ENCODE measurements around the gene ZDHHC11. TPM values are rescaled to one million over a fixed set of nuclear protein-coding genes. Genes with fewer than 3 reads are reported as not detected.

The ZDHHC11 gene
- 10 to 100 TPM; 14.6 to 34.9 TPM for total RNA-seq
- 10 to 100 TPM; 20.9 to 37.1 (median 25.8) TPM for polyA plus RNA-seq (ENCODE audit: insufficient read length in 6 of 6)
- long read RNA-seq, donor 1, partial matches to known transcripts = 0 of 1 reads
- long read RNA-seq, donor 1, other reads (novel, unspliced or antisense) = 0 of 1 reads
- long read RNA-seq, donor 2 = 0 reads
- long read RNA-seq, donor 3, partial matches to known transcripts = 0 of 1 reads
- long read RNA-seq, donor 3, other reads (novel, unspliced or antisense) = 0 of 1 reads
- long read RNA-seq, donor 4, partial matches to known transcripts = 0 of 2 reads
- long read RNA-seq, donor 4, other reads (novel, unspliced or antisense) = 2 of 2 reads
- long read RNA-seq, donor 5, partial matches to known transcripts = 0 of 1 reads
- long read RNA-seq, donor 5, other reads (novel, unspliced or antisense) = 0 of 1 reads
- long read RNA-seq, donor 6 = 0 reads
- long read RNA-seq, donor 7 = 0 reads
- long read RNA-seq, donor 8, partial matches to known transcripts = 0 of 1 reads
- long read RNA-seq, donor 8, other reads (novel, unspliced or antisense) = 0 of 1 reads
- long read RNA-seq, donor 9 = 0 reads
- long read RNA-seq, donor 10, partial matches to known transcripts = 0 of 2 reads
- long read RNA-seq, donor 10, other reads (novel, unspliced or antisense) = 2 of 2 reads
- long read RNA-seq, donor 11 = 0 reads
- long read RNA-seq, donor 12 = 0 reads

- H3K36me3 ChIP-seq = no peaks in the 10 kb centered on the region
- H3K27me3 ChIP-seq = peaks cover 6 to 25% of the 10 kb centered on the region in 2 donors
- DNase-seq = peak in 3 of 4 donors; percentile 45 to 92 (median 73)
- no peaks in the 10 kb centered on the region for H3K9me3 ChIP-seq
- peak; percentile 94 for ATAC-seq
- H3K4me3 ChIP-seq = peak within 1 kb of the TSS; percentile 11 to 35
- H3K27ac ChIP-seq = no peak within 1 kb of the TSS
- no peaks in the 10 kb centered on the region for H3K4me1 ChIP-seq
- TF ChIP-seq CTCF (IDR thresholded peaks at IDR 0.05) = no peak
- intact Hi-C loops (cut with DNase I) = no loop called here
Observed at GRCh38 chr5:850511-851006, at the start of gene ZDHHC11. Gene ZDHHC11, minus strand, starts transcription at chr5:850986. Its CDS starts 384 bp downstream, at chr5:850602.

- no peak for ATAC-seq
- Histone ChIP-seq H3K36me3 (peaks cover 0 to 27% of the 10 kb centered on the region in 2 donors), H3K27me3 (no peaks in the 10 kb centered on the region), H3K4me3 (peak overlapping the region in 1 of 2 donors; percentile 82), H3K27ac (no peak overlapping the region), H3K9me3 (no peaks in the 10 kb centered on the region), H3K4me1 (peaks cover 5 to 30% of the 10 kb centered on the region in 2 donors)
- no peak for DNase-seq
- no peak for TF ChIP-seq CTCF (IDR thresholded peaks at IDR 0.05)
- intact Hi-C loops (cut with DNase I) = no loop called here
Observed at GRCh38 chr5:893711-894110, 42.9 kb upstream of the ZDHHC11 start.

GRCh38 chr5:893137-893506 is 42.3 kb upstream of the ZDHHC11 start:
- no peak overlapping the region for H3K27ac ChIP-seq
- no peak for ATAC-seq
- no peak for DNase-seq
- intact Hi-C loops (cut with DNase I) = no loop called here
- peaks cover 5 to 30% of the 10 kb centered on the region in 2 donors for H3K4me1 ChIP-seq
- H3K9me3 ChIP-seq = no peaks in the 10 kb centered on the region
- no peak for TF ChIP-seq CTCF (IDR thresholded peaks at IDR 0.05)
- no peaks in the 10 kb centered on the region for H3K27me3 ChIP-seq
- H3K4me3 ChIP-seq = peak overlapping the region; percentile 82 to 96
- peaks cover 0 to 33% of the 10 kb centered on the region in 2 donors for H3K36me3 ChIP-seq

GRCh38 chr5:892394-893136 is 41.8 kb upstream of the ZDHHC11 start, which contains the start of the genes BRD9 and TRIP13:
Gene BRD9, minus strand, starts transcription at chr5:892801. Its CDS starts 144 bp downstream, at chr5:892657.
Gene TRIP13, plus strand, starts transcription at chr5:892884. Its CDS starts 115 bp downstream, at chr5:892999.
- Histone ChIP-seq H3K4me1 (peaks cover 5 to 30% of the 10 kb centered on the region in 2 donors), H3K27ac (peak within 1 kb of the TSS; percentile 79 to 86), H3K36me3 (peaks cover 0 to 38% of the 10 kb centered on the region in 2 donors), H3K4me3 (peak within 1 kb of the TSS; percentile 82 to 96), H3K9me3 (no peaks in the 10 kb centered on the region), H3K27me3 (no peaks in the 10 kb centered on the region)
- intact Hi-C loops (cut with DNase I) = no loop called here
- ATAC-seq = peak; percentile 98
- DNase-seq = peak; percentile 82 to 96 (median 86)
- no peak for TF ChIP-seq CTCF (IDR thresholded peaks at IDR 0.05)
